RWPE2 (cell line): ENCODE results near the gene NXT1.

Experiments used
- ATAC-seq: fragments of 200-7000 bp; cut with Tn5 transposase; 3 replicates; pipeline ENCODE4 v1.9.1; 2021; ENCODE audit warnings: low read depth
- DNase-seq: peaks from one replicate; pipeline ENCODE4 v3.0.0-alpha.2; 2020; ENCODE audit warnings: low spot score
- H3K27ac ChIP-seq: fragments of 450-650 bp; 2 replicates; pipeline ENCODE4 v1.5.1; 2017; ENCODE audit warnings: mild to moderate bottlenecking; ENCODE audit not compliant: poor library complexity, severe bottlenecking
- H3K27me3 ChIP-seq: fragments of 250-450 bp; sonication (Bioruptor Pico); 2 replicates; pipeline ENCODE4 v1.5.1; 2021; ENCODE audit warnings: mild to moderate bottlenecking, moderate library complexity; ENCODE audit not compliant: insufficient read depth, poor library complexity, severe bottlenecking
- H3K36me3 ChIP-seq: fragments of 250-450 bp; sonication (Bioruptor Pico); 2 replicates; pipeline ENCODE4 v1.5.1; 2020; ENCODE audit warnings: low read depth, mild to moderate bottlenecking, moderate library complexity
- H3K4me1 ChIP-seq: fragments of 250-450 bp; sonication (Bioruptor Pico); 2 replicates; pipeline ENCODE4 v1.5.1; 2021; ENCODE audit warnings: mild to moderate bottlenecking, moderate library complexity; ENCODE audit not compliant: insufficient read depth, poor library complexity, severe bottlenecking
- H3K4me3 ChIP-seq: fragments of 250-450 bp; sonication (Bioruptor Pico); 2 replicates; pipeline ENCODE4 v1.5.1; 2021; ENCODE audit warnings: mild to moderate bottlenecking, moderate library complexity; ENCODE audit not compliant: severe bottlenecking
- H3K9me3 ChIP-seq: fragments of 250-450 bp; sonication (Bioruptor Pico); 2 replicates; pipeline ENCODE4 v1.5.1; 2021; ENCODE audit warnings: mild to moderate bottlenecking, moderate library complexity; ENCODE audit not compliant: severe bottlenecking
- CTCF ChIP-seq: fragments of 450-650 bp; IDR thresholded peaks from one replicate; pipeline ENCODE4 v1.5.1; 2017; ENCODE audit warnings: mild to moderate bottlenecking, moderate library complexity; ENCODE audit not compliant: poor library complexity, severe bottlenecking

Gene NXT1

GRCh38 chr20:23308908-23309307 is 41.7 kb upstream of the NXT1 start:
- no peak overlapping the region for H3K27ac ChIP-seq
- H3K9me3 ChIP-seq: no peaks in the 10 kb centered on the region
- H3K4me1 ChIP-seq: no peaks in the 10 kb centered on the region
- DNase-seq (no peak), ATAC-seq (no peak)
- TF ChIP-seq CTCF: no peak
- no peak overlapping the region for H3K4me3 ChIP-seq
- no peaks in the 10 kb centered on the region for H3K36me3 ChIP-seq
- H3K27me3 ChIP-seq: no peaks in the 10 kb centered on the region

- no peak for TF ChIP-seq CTCF
- DNase-seq (no peak), ATAC-seq (no peak)
- Histone ChIP-seq H3K4me1 (no peaks in the 10 kb centered on the region), H3K27ac (no peak overlapping the region), H3K4me3 (no peak overlapping the region), H3K27me3 (no peaks in the 10 kb centered on the region), H3K9me3 (no peaks in the 10 kb centered on the region), H3K36me3 (no peaks in the 10 kb centered on the region)
These were observed 40.8 kb upstream of the NXT1 start for GRCh38 chr20:23309781-23310180.

- no peak overlapping the region for H3K4me3 ChIP-seq
- no peak for TF ChIP-seq CTCF
- no peak overlapping the region for H3K27ac ChIP-seq
- H3K9me3 ChIP-seq: no peaks in the 10 kb centered on the region
- no peak for DNase-seq
- no peaks in the 10 kb centered on the region for H3K27me3 ChIP-seq
- H3K4me1 ChIP-seq: no peaks in the 10 kb centered on the region
- ATAC-seq: no peak
- H3K36me3 ChIP-seq: no peaks in the 10 kb centered on the region
These were observed 38.6 kb upstream of the NXT1 start for GRCh38 chr20:23311947-23312506.

GRCh38 chr20:23313271-23313670 is 37.3 kb upstream of the NXT1 start:
- no peak for TF ChIP-seq CTCF
- Histone ChIP-seq H3K27ac (no peak overlapping the region), H3K9me3 (no peaks in the 10 kb centered on the region), H3K4me1 (no peaks in the 10 kb centered on the region), H3K27me3 (no peaks in the 10 kb centered on the region), H3K36me3 (no peaks in the 10 kb centered on the region), H3K4me3 (no peak overlapping the region)
- ATAC-seq (no peak), DNase-seq (no peak)

- no peaks in the 10 kb centered on the region for H3K4me1 ChIP-seq
- H3K36me3 ChIP-seq: no peaks in the 10 kb centered on the region
- TF ChIP-seq CTCF: no peak
- H3K4me3 ChIP-seq: no peak overlapping the region
- no peaks in the 10 kb centered on the region for H3K9me3 ChIP-seq
- no peaks in the 10 kb centered on the region for H3K27me3 ChIP-seq
- no peak overlapping the region for H3K27ac ChIP-seq
- DNase-seq: no peak
- no peak for ATAC-seq
These were observed 35.9 kb upstream of the NXT1 start for GRCh38 chr20:23314699-23315098.
